IMR-90 (cell line): ENCODE results near the gene NIPAL3. TPM values are rescaled to one million over a fixed set of nuclear protein-coding genes. Genes with fewer than 3 reads are reported as not detected.

ENCODE experiments used
- ATAC-seq: fragments of 200-7000 bp; cut with Tn5 transposase; 2 replicates; pipeline ENCODE4 v1.9.1; 2020; ENCODE audit warnings: low read depth, mild to moderate bottlenecking, moderate library complexity
- BruUV-seq: library from RNA; stranded (reverse); fragments of 400-500 nt; replicated peaks from 2 replicates; lab custom pipeline; 2021; lab: Mats Ljungman, UMichigan
- CTCF ChIA-PET: fragments of 300-600 bp; formaldehyde crosslinking; extraction: SDS; loops from one replicate; lab custom pipeline; 2021; ENCODE audit warnings: antibody characterized with exemption; lab: Yijun Ruan, JAX
- POLR2A ChIA-PET: fragments of 300-600 bp; sonication (Branson Sonifier 250); formaldehyde crosslinking; loops from one replicate; lab custom pipeline; 2022; ENCODE audit warnings: antibody characterized with exemption; ENCODE audit not compliant: unreplicated experiment; lab: Charles Lee
- DNase-seq: peaks from one replicate; pipeline ENCODE4 v3.0.0; 2013
- H2AFZ ChIP-seq: replicated peaks from 2 replicates; pipeline ENCODE3; 2013; ENCODE audit warnings: low read length, mild to moderate bottlenecking; ENCODE audit not compliant: poor library complexity
- H2AK5ac ChIP-seq: 2 replicates; pipeline ENCODE4 v1.6.1; 2013; ENCODE audit warnings: low read depth, low read length, inconsistent platforms
- H2AK9ac ChIP-seq: replicated peaks from 2 replicates; pipeline ENCODE3; 2013; ENCODE audit warnings: mild to moderate bottlenecking, low read depth, low read length, moderate library complexity; ENCODE audit not compliant: poor library complexity
- H2BK120ac ChIP-seq: 2 replicates; pipeline ENCODE4 v1.6.1; 2013; ENCODE audit warnings: low read depth, low read length, inconsistent platforms
- H2BK15ac ChIP-seq: 3 replicates; pipeline ENCODE4 v1.6.1; 2013; ENCODE audit warnings: low read depth, low read length, inconsistent platforms
- H2BK20ac ChIP-seq: 2 replicates; pipeline ENCODE4 v1.6.1; 2013; ENCODE audit warnings: low read depth, mild to moderate bottlenecking, inconsistent platforms, low read length, moderate library complexity
- H2BK5ac ChIP-seq: 2 replicates; pipeline ENCODE4 v1.6.1; 2013; ENCODE audit warnings: mild to moderate bottlenecking, low read depth, low read length, inconsistent platforms; ENCODE audit not compliant: poor library complexity, severe bottlenecking
- H3K14ac ChIP-seq: replicated peaks from 2 replicates; pipeline ENCODE4 v1.6.1; 2013; ENCODE audit warnings: low read depth, low read length, inconsistent platforms
- H3K18ac ChIP-seq: 2 replicates; pipeline ENCODE4 v1.6.1; 2013; ENCODE audit warnings: low read depth, low read length, control low read depth
- H3K23ac ChIP-seq: 2 replicates; pipeline ENCODE4 v1.6.1; 2013; ENCODE audit warnings: low read depth, low read length, inconsistent platforms
- H3K27ac ChIP-seq: 2 replicates; pipeline ENCODE4 v1.5.1; 2013; ENCODE audit warnings: mild to moderate bottlenecking, control low read depth, low read length; ENCODE audit not compliant: insufficient read depth
- H3K27me3 ChIP-seq: 2 replicates; pipeline ENCODE4 v1.6.1; 2013; ENCODE audit warnings: low read length; ENCODE audit not compliant: control insufficient read depth, insufficient read depth
- H3K36me3 ChIP-seq: 2 replicates; pipeline ENCODE4 v1.6.1; 2013; ENCODE audit warnings: low read length, mixed read lengths; ENCODE audit not compliant: control insufficient read depth, insufficient read depth
- H3K4ac ChIP-seq: 2 replicates; pipeline ENCODE4 v1.6.1; 2013; ENCODE audit warnings: low read depth, low read length, inconsistent platforms
- H3K4me1 ChIP-seq: 2 replicates; pipeline ENCODE4 v1.6.1; 2013; ENCODE audit warnings: low read length, mixed read lengths; ENCODE audit not compliant: control insufficient read depth, insufficient read depth
- H3K4me2 ChIP-seq: 2 replicates; pipeline ENCODE4 v1.6.1; 2013; ENCODE audit warnings: low read depth, mild to moderate bottlenecking, control low read depth, low read length, moderate library complexity
- H3K4me3 ChIP-seq: 2 replicates; pipeline ENCODE4 v1.5.1; 2013; ENCODE audit warnings: low read depth, mild to moderate bottlenecking, control low read depth, low read length, moderate library complexity; ENCODE audit not compliant: insufficient read depth
- H3K56ac ChIP-seq: 2 replicates; pipeline ENCODE4 v1.6.1; 2013; ENCODE audit warnings: low read length, inconsistent platforms; ENCODE audit not compliant: insufficient read depth; ENCODE audit errors: extremely low read depth
- H3K79me1 ChIP-seq, 2 experiments: 2 replicates each; pipeline ENCODE4 v1.6.1; 2013; ENCODE audit warnings: low read length in 2 of 2, inconsistent platforms in 1 of 2, low read depth in 1 of 2
- H3K9ac ChIP-seq: 2 replicates; pipeline ENCODE4 v1.6.1; 2013; ENCODE audit warnings: low read depth, low read length, control low read depth
- H3K9me1 ChIP-seq: 2 replicates; pipeline ENCODE4 v1.6.1; 2013; ENCODE audit warnings: low read length, inconsistent platforms; ENCODE audit not compliant: insufficient read depth
- H3K9me3 ChIP-seq: 2 replicates; pipeline ENCODE4 v1.6.1; 2013; ENCODE audit warnings: low read length; ENCODE audit not compliant: control insufficient read depth, insufficient read depth
- H4K20me1 ChIP-seq: 2 replicates; pipeline ENCODE4 v1.6.1; 2013; ENCODE audit warnings: low read length, inconsistent platforms; ENCODE audit not compliant: insufficient read depth
- H4K5ac ChIP-seq: 2 replicates; pipeline ENCODE4 v1.6.1; 2013; ENCODE audit warnings: mild to moderate bottlenecking, low read depth, low read length, control low read depth
- H4K8ac ChIP-seq, 2 experiments: 2 replicates each; pipeline ENCODE4 v1.6.1; 2013; ENCODE audit warnings: low read depth in 2 of 2, low read length in 2 of 2, control low read depth in 1 of 2, inconsistent platforms in 1 of 2
- H4K91ac ChIP-seq: 2 replicates; pipeline ENCODE4 v1.6.1; 2013; ENCODE audit warnings: low read depth, low read length, inconsistent platforms; ENCODE audit not compliant: insufficient read depth
- CHD1 ChIP-seq: IDR thresholded peaks from 2 replicates; pipeline ENCODE4 v1.6.1; 2012; ENCODE audit warnings: low read depth, low read length, improper control_type of control experiment
- CTCF ChIP-seq: conservative IDR thresholded peaks from 2 replicates; pipeline ENCODE4 v1.5.1; 2012; ENCODE audit warnings: mild to moderate bottlenecking, low read depth, low read length, improper control_type of control experiment
- ELK1 ChIP-seq: fragments of 150-350 bp; IDR thresholded peaks from 2 replicates; pipeline ENCODE4 v1.6.1; 2016; ENCODE audit warnings: low read depth, mild to moderate bottlenecking, low read length, moderate library complexity, borderline replicate concordance
- FOS ChIP-seq: fragments of 150-350 bp; IDR thresholded peaks from 2 replicates; pipeline ENCODE4 v1.6.1; 2016; ENCODE audit warnings: low read depth, low read length
- MAFK ChIP-seq: IDR thresholded peaks from 2 replicates; pipeline ENCODE4 v1.6.1; 2012; ENCODE audit warnings: low read depth, low read length, improper control_type of control experiment
- MAZ ChIP-seq: IDR thresholded peaks from 2 replicates; pipeline ENCODE4 v1.6.1; 2012; ENCODE audit warnings: low read depth, mild to moderate bottlenecking, low read length, improper control_type of control experiment, moderate library complexity, borderline replicate concordance
- NFE2L2 ChIP-seq: fragments of 150-350 bp; IDR thresholded peaks from 2 replicates; pipeline ENCODE4 v1.6.1; 2016; ENCODE audit warnings: low read depth, mild to moderate bottlenecking, low read length
- RAD21 ChIP-seq: IDR thresholded peaks from 2 replicates; pipeline ENCODE4 v1.6.1; 2012; ENCODE audit warnings: low read length, improper control_type of control experiment
- RCOR1 ChIP-seq: IDR thresholded peaks from 2 replicates; pipeline ENCODE4 v1.6.1; 2012; ENCODE audit warnings: mild to moderate bottlenecking, low read length, improper control_type of control experiment; ENCODE audit not compliant: insufficient replicate concordance
- SMC3 ChIP-seq: fragments of 150-350 bp; IDR thresholded peaks from 2 replicates; pipeline ENCODE4 v1.6.1; 2016; ENCODE audit warnings: low read depth, mild to moderate bottlenecking, antibody characterized with exemption, low read length, moderate library complexity
- USF2 ChIP-seq: fragments of 150-350 bp; IDR thresholded peaks from 2 replicates; pipeline ENCODE4 v1.6.1; 2017; ENCODE audit warnings: mild to moderate bottlenecking, antibody characterized with exemption, low read length, low read depth
- WGBS, 2 experiments: methylation state at CpG; one replicate each; pipeline versions ENCODE4 v1.1.5 to v1.1.7; 2013; ENCODE audit warnings: missing lambda C conversion rate in 2 of 2; ENCODE audit not compliant: insufficient read length in 1 of 2; ENCODE audit errors: extremely low coverage in 2 of 2; 5-methylcytosine and 5-hydroxymethylcytosine counted together
- dilution Hi-C: fragments of 300-500 bp; cut with HindIII; formaldehyde crosslinking; loops from one replicate; pipeline ENCODE4 v1.14.3; 2018; ENCODE audit warnings: low sequenced_read_pairs; ENCODE audit not compliant: unreplicated experiment
- in situ Hi-C: fragments of 300-500 bp; cut with MboI; formaldehyde crosslinking; loops from 3 replicates; pipeline ENCODE4 v1.14.3; 2019; ENCODE audit warnings: low sequenced_read_pairs, inconsistent platforms, mixed read lengths
- intact Hi-C: fragments of 100-400 bp; cut with micrococcal nuclease; formaldehyde crosslinking; loops from 2 replicates; pipeline ENCODE4 v1.10.0; 2022
- polyA plus RNA-seq, 3 experiments: library from polyadenylated mRNA; depleted of rRNA; stranded (reverse); fragments of >200 nt; gene quantifications; 2 replicates each; pipeline ENCODE4 v1.2.3, GENCODE V29; 2012; ENCODE audit warnings: low replicate concordance in 1 of 3
- total RNA-seq: library from RNA; depleted of rRNA; stranded (reverse); fragments of >200 nt; gene quantifications from 2 replicates; pipeline ENCODE4 v1.2.3, GENCODE V29; 2012

The NIPAL3 gene
- total and polyA plus RNA-seq, 2 of the 4 experiments (the other 2 are of a cell fraction) = 55.0 to 123 TPM

GRCh38 chr1:24513706-24514105 lies 98.1 kb downstream of the NIPAL3 start:
- Histone ChIP-seq H3K9me1 (0 out of 2 replicates have a peak, but pooled peaks cover 6% of the 10 kb centered on the region), H3K23ac (no peak overlapping the region), H2AFZ (no peak overlapping the region), H4K20me1 (no peaks in the 10 kb centered on the region), H3K36me3 (no peaks in the 10 kb centered on the region; the same call in 1 of the 2 replicates), H2BK20ac (no peak overlapping the region), H4K5ac (no peak overlapping the region), H3K9me3 (no peaks in the 10 kb centered on the region), H3K18ac (no peak overlapping the region), H3K56ac (no peak overlapping the region), H3K9ac (no peak overlapping the region), H3K27me3 (no peaks in the 10 kb centered on the region), H3K79me1 (peaks cover 6 to 8% of the 10 kb centered on the region in 2 experiments), H3K14ac (no peak overlapping the region), H4K8ac (no peak overlapping the region), H3K4me2 (no peak overlapping the region), H2BK15ac (no peak overlapping the region), H4K91ac (no peak overlapping the region), H3K4me1 (no peaks in the 10 kb centered on the region), H2BK5ac (no peak overlapping the region), H3K4me3 (no peak overlapping the region), H2AK5ac (no peak overlapping the region), H2BK120ac (no peak overlapping the region), H2AK9ac (no peak overlapping the region), H3K4ac (no peak overlapping the region), H3K27ac (no peak overlapping the region)
- dilution Hi-C loops (no loop called here), intact Hi-C loops (no loop called here), in situ Hi-C loops (no loop called here)
- WGBS, 2 experiments = no CpG with 5 or more reads among the region's 2 CpGs
- POLR2A ChIA-PET = no interaction called here
- DNase-seq (no peak), ATAC-seq (no peak)
- CTCF ChIA-PET = no interaction called here
- no TSS peak for BruUV-seq
- TF ChIP-seq RAD21 (no peak), MAFK (no peak), FOS (no peak), SMC3 (no peak), NFE2L2 (no peak), ELK1 (no peak), MAZ (no peak), CHD1 (no peak), RCOR1 (no peak), CTCF (no peak), USF2 (no peak)
